ENCODE data around the gene CST7.

Gene CST7

GRCh38 chr20:25003002-25003401 lies 53.9 kb downstream of the CST7 start:
- DNase-seq (ENCODE audit: low spot score): no peak

- no peak for DNase-seq (ENCODE audit: low spot score)
Observed at GRCh38 chr20:25005220-25005619, 56.2 kb downstream of the CST7 start.

GRCh38 chr20:25005661-25006060 lies 56.6 kb downstream of the CST7 start:
- no peak for DNase-seq (ENCODE audit: low spot score)

GRCh38 chr20:25006431-25007167 lies 57.5 kb downstream of the CST7 start:
- no peak for DNase-seq (ENCODE audit: low spot score)

GRCh38 chr20:25007491-25008305 lies 58.6 kb downstream of the CST7 start:
- no peak for DNase-seq (ENCODE audit: low spot score)

- DNase-seq (ENCODE audit: low spot score): no peak
Observed at GRCh38 chr20:25008388-25009217, 59.5 kb downstream of the CST7 start.
